Nephron progenitor cell (in vitro differentiated cells): ENCODE measurements around the gene JAZF1.
A peak's percentile ranks its signal among the peaks of the same experiment; 100 is the strongest.

Source experiments
- DNase-seq: peaks from one replicate; pipeline ENCODE4 v3.0.0; 2021
- H3K27ac Mint-ChIP-seq: 2 replicates; pipeline ENCODE4 v1.8.0; 2021; ENCODE audit warnings: mild to moderate bottlenecking, moderate library complexity, mixed read lengths
- H3K27me3 Mint-ChIP-seq: 2 replicates; pipeline ENCODE4 v1.8.0; 2021; ENCODE audit warnings: mild to moderate bottlenecking, low read depth, mixed read lengths; ENCODE audit not compliant: poor library complexity
- H3K36me3 Mint-ChIP-seq: 2 replicates; pipeline ENCODE4 v1.8.0; 2021; ENCODE audit warnings: low read depth, mixed read lengths
- H3K4me1 Mint-ChIP-seq: 2 replicates; pipeline ENCODE4 v1.8.0; 2021; ENCODE audit warnings: mixed read lengths
- H3K4me3 Mint-ChIP-seq: 2 replicates; pipeline ENCODE4 v1.8.0; 2021; ENCODE audit warnings: mild to moderate bottlenecking, moderate library complexity, mixed read lengths
- H3K9me3 Mint-ChIP-seq: 2 replicates; pipeline ENCODE4 v1.8.0; 2021; ENCODE audit warnings: mild to moderate bottlenecking, moderate library complexity, mixed read lengths
- TF ChIP-seq, protein P1 (sequence below): fragments of 200-600 bp; sonication (generic); IDR thresholded peaks from 2 replicates; pipeline ENCODE4 v1.5.0; 2021; ENCODE audit warnings: antibody characterized with exemption

JAZF1 gene

GRCh38 chr7:28083998-28084985 is 96.3 kb downstream of the JAZF1 start:
- Mint-ChIP-seq H3K27ac (no peak overlapping the region), H3K27me3 (peaks cover 6% of the 10 kb centered on the region), H3K9me3 (no peaks in the 10 kb centered on the region), H3K4me3 (no peak overlapping the region), H3K36me3 (no peaks in the 10 kb centered on the region), H3K4me1 (peaks cover 16% of the 10 kb centered on the region)
- TF ChIP-seq, protein P1, sequence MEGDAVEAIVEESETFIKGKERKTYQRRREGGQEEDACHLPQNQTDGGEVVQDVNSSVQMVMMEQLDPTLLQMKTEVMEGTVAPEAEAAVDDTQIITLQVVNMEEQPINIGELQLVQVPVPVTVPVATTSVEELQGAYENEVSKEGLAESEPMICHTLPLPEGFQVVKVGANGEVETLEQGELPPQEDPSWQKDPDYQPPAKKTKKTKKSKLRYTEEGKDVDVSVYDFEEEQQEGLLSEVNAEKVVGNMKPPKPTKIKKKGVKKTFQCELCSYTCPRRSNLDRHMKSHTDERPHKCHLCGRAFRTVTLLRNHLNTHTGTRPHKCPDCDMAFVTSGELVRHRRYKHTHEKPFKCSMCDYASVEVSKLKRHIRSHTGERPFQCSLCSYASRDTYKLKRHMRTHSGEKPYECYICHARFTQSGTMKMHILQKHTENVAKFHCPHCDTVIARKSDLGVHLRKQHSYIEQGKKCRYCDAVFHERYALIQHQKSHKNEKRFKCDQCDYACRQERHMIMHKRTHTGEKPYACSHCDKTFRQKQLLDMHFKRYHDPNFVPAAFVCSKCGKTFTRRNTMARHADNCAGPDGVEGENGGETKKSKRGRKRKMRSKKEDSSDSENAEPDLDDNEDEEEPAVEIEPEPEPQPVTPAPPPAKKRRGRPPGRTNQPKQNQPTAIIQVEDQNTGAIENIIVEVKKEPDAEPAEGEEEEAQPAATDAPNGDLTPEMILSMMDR = no peak
- no peak for DNase-seq

- Mint-ChIP-seq H3K36me3 (no peaks in the 10 kb centered on the region), H3K27ac (no peak overlapping the region), H3K27me3 (peaks cover 6% of the 10 kb centered on the region), H3K4me1 (peaks cover 16% of the 10 kb centered on the region), H3K4me3 (no peak overlapping the region), H3K9me3 (no peaks in the 10 kb centered on the region)
- TF ChIP-seq, protein P1 = no peak
- no peak for DNase-seq
Measured at GRCh38 chr7:28083164-28083997, 97.2 kb downstream of the JAZF1 start.

- H3K36me3 Mint-ChIP-seq = no peaks in the 10 kb centered on the region
Measured at GRCh38 chr7:28082071-28082470, 98.5 kb downstream of the JAZF1 start.

DNA sequence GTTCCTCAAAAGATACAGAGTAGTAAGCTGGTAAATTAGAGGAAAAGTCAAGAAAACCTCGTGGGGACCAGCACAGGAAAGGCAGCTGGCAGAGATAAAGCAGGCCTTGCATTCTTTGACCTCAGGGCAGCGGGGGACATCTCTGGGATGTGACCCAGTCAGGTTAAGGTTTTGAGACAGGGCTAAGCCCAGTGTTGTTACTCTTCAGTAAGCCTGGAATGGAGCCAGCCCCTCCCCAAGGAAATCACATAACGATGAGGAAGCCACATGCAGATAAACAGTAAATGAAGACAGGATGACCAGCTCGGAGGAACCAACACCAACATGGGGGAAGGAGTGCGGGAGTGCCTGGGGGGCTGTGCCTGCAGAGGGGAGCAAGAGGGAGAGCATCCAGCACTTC is 99.6 kb downstream of the JAZF1 start:
- Mint-ChIP-seq H3K27me3 (peaks cover 6% of the 10 kb centered on the region), H3K9me3 (no peaks in the 10 kb centered on the region), H3K36me3 (no peaks in the 10 kb centered on the region), H3K27ac (no peak overlapping the region), H3K4me1 (peaks cover 15% of the 10 kb centered on the region), H3K4me3 (no peak overlapping the region)
- no peak for DNase-seq
- TF ChIP-seq, protein P1 = no peak

More at GRCh38 chr7:28082071-28082470, 98.5 kb downstream of the JAZF1 start:
- no peak overlapping the region for H3K27ac Mint-ChIP-seq
- H3K9me3 Mint-ChIP-seq = no peaks in the 10 kb centered on the region
- DNase-seq = no peak
- H3K27me3 Mint-ChIP-seq = peaks cover 6% of the 10 kb centered on the region
- H3K4me1 Mint-ChIP-seq = peaks cover 22% of the 10 kb centered on the region
- H3K4me3 Mint-ChIP-seq = no peak overlapping the region
- TF ChIP-seq, protein P1 = no peak

DNA sequence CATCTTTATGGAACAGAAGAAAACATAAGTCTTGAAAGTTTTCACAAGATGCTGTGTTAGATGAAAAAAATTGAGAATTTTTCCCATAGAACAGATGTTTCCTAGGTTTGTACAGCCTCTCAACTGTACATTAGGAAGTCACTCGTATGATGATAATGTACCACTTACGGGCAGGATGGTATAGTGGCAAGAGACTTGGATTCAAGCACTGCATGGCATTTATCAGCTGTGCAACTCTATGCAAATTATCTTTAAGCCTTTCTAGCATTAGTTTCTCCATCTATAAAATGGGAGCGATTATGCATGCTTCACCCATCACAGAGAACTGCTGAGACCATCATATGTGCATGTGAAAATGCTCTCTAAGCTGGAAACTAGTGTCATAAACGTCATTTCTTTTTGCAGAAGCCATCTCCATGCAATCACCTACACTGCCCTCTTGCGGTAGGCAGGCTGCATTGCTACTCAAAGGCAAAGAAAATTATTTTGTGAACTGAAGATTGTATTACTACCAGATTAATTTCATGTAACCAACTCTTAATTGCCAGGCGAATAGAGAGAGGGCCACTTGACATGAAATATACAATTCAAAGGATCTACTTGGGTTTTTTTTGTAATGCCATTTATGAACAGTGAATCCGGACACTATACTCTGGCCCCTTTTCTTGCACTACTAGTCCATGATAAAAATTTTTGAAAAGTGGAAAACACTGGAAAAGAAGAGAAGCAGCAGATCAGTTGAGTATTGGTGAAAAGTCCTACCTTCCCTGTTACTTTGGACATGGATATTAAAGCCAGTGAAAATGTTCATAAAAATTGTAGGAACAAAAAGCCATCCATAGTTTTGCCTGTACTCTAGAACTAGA is 102.3 kb downstream of the JAZF1 start:
- no peak overlapping the region for H3K27ac Mint-ChIP-seq
- no peak overlapping the region for H3K4me3 Mint-ChIP-seq

More for the DNA sequence above, 102.3 kb downstream of the JAZF1 start:
- H3K36me3 Mint-ChIP-seq = no peaks in the 10 kb centered on the region
- peak; percentile 51 for DNase-seq
- H3K9me3 Mint-ChIP-seq = no peaks in the 10 kb centered on the region
- H3K4me1 Mint-ChIP-seq = peaks cover 26% of the 10 kb centered on the region
- TF ChIP-seq, protein P1 = peak; percentile 99
- H3K27me3 Mint-ChIP-seq = peaks cover 6% of the 10 kb centered on the region
